Measurements from ENCODE around the gene FUT6. TPM values are rescaled to one million over a fixed set of nuclear protein-coding genes. Genes with fewer than 3 reads are reported as not detected.
A peak's percentile ranks its signal among the peaks of the same experiment; 100 is the strongest.
"Not testable (repeated sequence)": the region's sequence is repeated elsewhere in the genome, so short reads cannot be mapped to it uniquely, and the experiment has no call there.

Gene FUT6
- total RNA-seq, 1 donor: not detected

DNA sequence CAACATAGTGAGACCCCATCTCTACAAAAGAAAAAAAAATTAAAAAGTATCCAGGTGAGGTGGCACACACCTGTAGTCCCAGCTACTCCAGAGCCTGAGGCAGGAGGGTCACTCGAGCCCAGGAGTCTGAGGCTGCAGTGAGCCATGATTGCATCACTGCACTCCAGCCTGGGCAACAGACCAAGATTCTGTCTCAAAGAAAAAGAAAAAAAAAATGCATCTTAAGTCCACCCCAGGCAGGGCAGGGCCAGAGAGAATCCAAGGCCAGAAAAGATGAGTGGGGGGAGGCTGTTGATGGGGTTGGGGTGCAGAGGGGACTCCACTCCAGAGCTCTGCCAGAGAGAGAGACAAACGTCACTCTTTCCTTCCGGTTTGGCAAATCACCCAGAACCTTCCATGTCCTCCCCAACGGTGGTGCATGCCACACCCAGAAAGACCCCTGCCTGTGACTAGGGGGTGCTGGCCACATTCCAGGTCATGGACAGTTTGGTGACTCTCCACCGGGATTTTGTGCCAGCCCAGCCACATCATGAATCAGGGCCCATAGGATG is 11.3 kb upstream of the FUT6 start:
- H3K4me3 ChIP-seq (ENCODE audit: low read depth, low read length): no peak overlapping the region
- peak; percentile 77 for DNase-seq (ENCODE audit: low read depth)
- TF ChIP-seq CTCF (IDR thresholded peaks at IDR 0.05; ENCODE audit: insufficient read depth, low read length): no peak

DNA sequence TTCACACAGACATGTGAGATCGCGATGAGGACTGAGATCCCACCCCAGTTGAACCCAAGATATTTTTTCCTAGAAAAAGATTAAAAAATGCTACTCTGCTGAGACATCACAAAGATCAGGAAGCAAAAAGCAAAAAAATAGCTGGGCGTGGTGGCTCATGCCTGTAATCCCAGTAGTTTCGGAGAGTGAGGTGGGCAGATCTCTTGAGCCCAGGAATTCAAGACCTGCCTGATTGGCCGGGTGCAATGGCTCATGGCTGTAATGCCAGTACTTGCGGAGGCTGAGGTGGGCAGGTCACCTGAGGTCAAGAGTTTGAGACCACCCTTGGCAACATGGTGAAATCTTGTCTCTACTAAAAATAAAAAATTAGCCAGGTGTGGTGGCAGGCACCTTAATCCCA is 10.7 kb upstream of the FUT6 start:
- no peak for TF ChIP-seq CTCF (IDR thresholded peaks at IDR 0.05; ENCODE audit: insufficient read depth, low read length)
- H3K4me3 ChIP-seq (ENCODE audit: low read depth, low read length): no peak overlapping the region
- no peak for DNase-seq (ENCODE audit: low read depth)

- H3K4me3 ChIP-seq (ENCODE audit: low read depth, low read length); DNase-seq (ENCODE audit: low read depth): not testable (repeated sequence)
These were observed 9.1 kb upstream of the FUT6 start for GRCh38 chr19:5848621-5849020.

- H3K4me3 ChIP-seq (ENCODE audit: low read depth, low read length); DNase-seq (ENCODE audit: low read depth): not testable (repeated sequence)
These were observed 8.3 kb upstream of the FUT6 start for GRCh38 chr19:5847846-5848245.

- H3K4me3 ChIP-seq (ENCODE audit: low read depth, low read length): no peak overlapping the region
- no peak for DNase-seq (ENCODE audit: low read depth)
- no peak for TF ChIP-seq CTCF (IDR thresholded peaks at IDR 0.05; ENCODE audit: insufficient read depth, low read length)
These were observed 5.2 kb upstream of the FUT6 start for GRCh38 chr19:5844456-5845433.

- no peak for TF ChIP-seq CTCF (IDR thresholded peaks at IDR 0.05; ENCODE audit: insufficient read depth, low read length)
- no peak for DNase-seq (ENCODE audit: low read depth)
- no peak overlapping the region for H3K4me3 ChIP-seq (ENCODE audit: low read depth, low read length)
These were observed 3.9 kb upstream of the FUT6 start for GRCh38 chr19:5843295-5843927.

GRCh38 chr19:5841735-5842111 is 2.2 kb upstream of the FUT6 start:
- not testable (repeated sequence) for DNase-seq (ENCODE audit: low read depth); H3K4me3 ChIP-seq (ENCODE audit: low read depth, low read length)

- DNase-seq (ENCODE audit: low read depth): no peak
- H3K4me3 ChIP-seq (ENCODE audit: low read depth, low read length): no peak overlapping the region
- no peak for TF ChIP-seq CTCF (IDR thresholded peaks at IDR 0.05; ENCODE audit: insufficient read depth, low read length)
These were observed 993 bp downstream of the FUT6 start for GRCh38 chr19:5838353-5839064.

Data from fibroblast of the aortic adventitia (primary cell).